Measurements from ENCODE around the gene NHEJ1.

NHEJ1 gene

DNA sequence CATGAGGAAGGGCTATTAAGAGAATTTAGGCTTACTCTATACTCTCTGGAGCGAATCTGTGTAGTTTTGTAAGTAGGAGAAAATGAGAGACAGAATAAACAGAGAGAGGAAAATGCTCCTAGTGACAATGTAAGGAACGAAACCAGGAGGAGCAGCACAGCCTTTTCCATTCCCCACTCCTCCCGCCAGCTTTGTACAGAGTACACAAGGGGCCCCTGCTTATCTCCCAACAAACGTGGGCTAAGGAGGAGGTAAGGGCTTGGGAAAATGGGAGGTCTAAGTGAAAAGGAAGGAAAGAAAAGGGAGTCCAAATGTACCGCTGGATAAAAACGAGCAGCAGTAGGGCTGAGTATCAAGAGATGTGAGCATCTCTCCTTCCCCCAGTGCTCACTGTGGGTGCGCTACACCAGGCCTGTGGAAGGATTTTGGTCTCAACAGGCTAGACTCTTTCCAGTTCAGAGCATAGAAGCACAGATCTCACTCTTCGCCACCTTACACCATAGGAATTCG, 87.8 kb downstream of the NHEJ1 start:
- no peak overlapping the region for H3K4me2 ChIP-seq (ENCODE audit: low read length)
- no peaks in the 10 kb centered on the region for H3K9me3 ChIP-seq (ENCODE audit: control insufficient read depth, insufficient read depth, low read length)
- TF ChIP-seq, protein P1, sequence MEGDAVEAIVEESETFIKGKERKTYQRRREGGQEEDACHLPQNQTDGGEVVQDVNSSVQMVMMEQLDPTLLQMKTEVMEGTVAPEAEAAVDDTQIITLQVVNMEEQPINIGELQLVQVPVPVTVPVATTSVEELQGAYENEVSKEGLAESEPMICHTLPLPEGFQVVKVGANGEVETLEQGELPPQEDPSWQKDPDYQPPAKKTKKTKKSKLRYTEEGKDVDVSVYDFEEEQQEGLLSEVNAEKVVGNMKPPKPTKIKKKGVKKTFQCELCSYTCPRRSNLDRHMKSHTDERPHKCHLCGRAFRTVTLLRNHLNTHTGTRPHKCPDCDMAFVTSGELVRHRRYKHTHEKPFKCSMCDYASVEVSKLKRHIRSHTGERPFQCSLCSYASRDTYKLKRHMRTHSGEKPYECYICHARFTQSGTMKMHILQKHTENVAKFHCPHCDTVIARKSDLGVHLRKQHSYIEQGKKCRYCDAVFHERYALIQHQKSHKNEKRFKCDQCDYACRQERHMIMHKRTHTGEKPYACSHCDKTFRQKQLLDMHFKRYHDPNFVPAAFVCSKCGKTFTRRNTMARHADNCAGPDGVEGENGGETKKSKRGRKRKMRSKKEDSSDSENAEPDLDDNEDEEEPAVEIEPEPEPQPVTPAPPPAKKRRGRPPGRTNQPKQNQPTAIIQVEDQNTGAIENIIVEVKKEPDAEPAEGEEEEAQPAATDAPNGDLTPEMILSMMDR (IDR thresholded peaks at IDR 0.05; ENCODE audit: low read depth, low read length, poor library complexity, severe bottlenecking), result no peak
- TF ChIP-seq EZH2phosphoT487 (IDR thresholded peaks at IDR 0.05; ENCODE audit: borderline replicate concordance, low read length), result no peak

GRCh38 chr2:219071131-219071816, 89.3 kb downstream of the NHEJ1 start:
- H3K4me3 ChIP-seq (ENCODE audit: low read length), result no peak overlapping the region
- H3F3A ChIP-seq (ENCODE audit: control insufficient read depth, insufficient read depth), result no peaks in the 10 kb centered on the region
- TF ChIP-seq, protein P1 (IDR thresholded peaks at IDR 0.05; ENCODE audit: low read depth, low read length, poor library complexity, severe bottlenecking), result no peak
- no peak for TF ChIP-seq EZH2phosphoT487 (IDR thresholded peaks at IDR 0.05; ENCODE audit: borderline replicate concordance, low read length)
- no peaks in the 10 kb centered on the region for H3K9me2 ChIP-seq (replicated peaks; ENCODE audit: control insufficient read depth, low read length)
- no peak overlapping the region for H3K4me2 ChIP-seq (ENCODE audit: low read length)
- no peak overlapping the region for H3K27ac ChIP-seq (ENCODE audit: low read depth, low read length)
- no peaks in the 10 kb centered on the region for H3K79me2 ChIP-seq (ENCODE audit: control insufficient read depth, low read length)
- no peaks in the 10 kb centered on the region for H3K9me3 ChIP-seq (ENCODE audit: control insufficient read depth, insufficient read depth, low read length)
- H3K27me3 ChIP-seq (ENCODE audit: control insufficient read depth, low read length), result no peaks in the 10 kb centered on the region
- H3K4me1 ChIP-seq (ENCODE audit: control insufficient read depth, low read length), result no peaks in the 10 kb centered on the region
- H4K20me1 ChIP-seq (ENCODE audit: control insufficient read depth, insufficient read depth, low read depth, low read length), result no peaks in the 10 kb centered on the region
- H3K36me3 ChIP-seq (ENCODE audit: control insufficient read depth, low read length), result no peaks in the 10 kb centered on the region

More for the DNA sequence above, 87.8 kb downstream of the NHEJ1 start:
- no peaks in the 10 kb centered on the region for H3K79me2 ChIP-seq (ENCODE audit: control insufficient read depth, low read length)
- no peaks in the 10 kb centered on the region for H3K27me3 ChIP-seq (ENCODE audit: control insufficient read depth, low read length)
- no peaks in the 10 kb centered on the region for H3F3A ChIP-seq (ENCODE audit: control insufficient read depth, insufficient read depth)
- no peak overlapping the region for H3K27ac ChIP-seq (ENCODE audit: low read depth, low read length)
- H3K4me1 ChIP-seq (ENCODE audit: control insufficient read depth, low read length), result no peaks in the 10 kb centered on the region
- no peak overlapping the region for H3K4me3 ChIP-seq (ENCODE audit: low read length)
- H4K20me1 ChIP-seq (ENCODE audit: control insufficient read depth, insufficient read depth, low read depth, low read length), result no peaks in the 10 kb centered on the region
- peaks cover 8% of the 10 kb centered on the region for H3K36me3 ChIP-seq (ENCODE audit: control insufficient read depth, low read length)
- H3K9me2 ChIP-seq (replicated peaks; ENCODE audit: control insufficient read depth, low read length), result no peaks in the 10 kb centered on the region

GRCh38 chr2:219065484-219065883, 95.1 kb downstream of the NHEJ1 start:
- H3K27me3 ChIP-seq (ENCODE audit: control insufficient read depth, low read length), result peaks cover 24% of the 10 kb centered on the region
- TF ChIP-seq EZH2phosphoT487 (IDR thresholded peaks at IDR 0.05; ENCODE audit: borderline replicate concordance, low read length), result no peak
- TF ChIP-seq, protein P1 (IDR thresholded peaks at IDR 0.05; ENCODE audit: low read depth, low read length, poor library complexity, severe bottlenecking), result no peak
- H3K4me2 ChIP-seq (ENCODE audit: low read length), result no peak overlapping the region

More at GRCh38 chr2:219065484-219065883, 95.1 kb downstream of the NHEJ1 start:
- H3F3A ChIP-seq (ENCODE audit: control insufficient read depth, insufficient read depth), result no peaks in the 10 kb centered on the region
- H4K20me1 ChIP-seq (ENCODE audit: control insufficient read depth, insufficient read depth, low read depth, low read length), result 0 out of 2 replicates have a peak, but pooled peaks cover 3% of the 10 kb centered on the region
- no peak overlapping the region for H3K27ac ChIP-seq (ENCODE audit: low read depth, low read length)
- no peaks in the 10 kb centered on the region for H3K9me2 ChIP-seq (replicated peaks; ENCODE audit: control insufficient read depth, low read length)
- H3K4me3 ChIP-seq (ENCODE audit: low read length), result no peak overlapping the region
- no peaks in the 10 kb centered on the region for H3K36me3 ChIP-seq (ENCODE audit: control insufficient read depth, low read length)
- H3K9me3 ChIP-seq (ENCODE audit: control insufficient read depth, insufficient read depth, low read length), result no peaks in the 10 kb centered on the region
- no peaks in the 10 kb centered on the region for H3K79me2 ChIP-seq (ENCODE audit: control insufficient read depth, low read length)
- no peaks in the 10 kb centered on the region for H3K4me1 ChIP-seq (ENCODE audit: control insufficient read depth, low read length)

Measured in DOHH2 (cell line).